SH-SY5Y (cell line): ENCODE data around the gene GSTCD.

Source experiments
- GATA2 ChIP-seq: IDR thresholded peaks from 2 replicates; pipeline ENCODE4 v1.6.1; 2011; ENCODE audit warnings: mild to moderate bottlenecking, low read depth, low read length
- GATA3 ChIP-seq: IDR thresholded peaks from 2 replicates; pipeline ENCODE4 v1.6.1; 2011; ENCODE audit warnings: low read depth, mild to moderate bottlenecking, low read length, moderate library complexity

GRCh38 chr4:105725623-105726022 is 17.0 kb downstream of the GSTCD start:
- TF ChIP-seq GATA2, result no peak
- no peak for TF ChIP-seq GATA3
